ENCODE data around the gene RND1.

Gene RND1

GRCh38 chr12:48807981-48808380 lies 57.7 kb downstream of the RND1 start:
- DNase-seq (ENCODE audit: low spot score), result no peak
